Measurements from ENCODE around the gene OR7A17. TPM values are rescaled to one million over a fixed set of nuclear protein-coding genes. Genes with fewer than 3 reads are reported as not detected.

The OR7A17 gene
- total RNA-seq, 1 donor from 2014 or later = not detected

- no peak overlapping the region for H3K27ac Mint-ChIP-seq (ENCODE audit: unreplicated experiment)
- H3K4me1 Mint-ChIP-seq (ENCODE audit: unreplicated experiment) = no peaks in the 10 kb centered on the region
- H3K36me3 Mint-ChIP-seq (ENCODE audit: low read depth, unreplicated experiment) = no peaks in the 10 kb centered on the region
- TF ChIP-seq, protein P1, sequence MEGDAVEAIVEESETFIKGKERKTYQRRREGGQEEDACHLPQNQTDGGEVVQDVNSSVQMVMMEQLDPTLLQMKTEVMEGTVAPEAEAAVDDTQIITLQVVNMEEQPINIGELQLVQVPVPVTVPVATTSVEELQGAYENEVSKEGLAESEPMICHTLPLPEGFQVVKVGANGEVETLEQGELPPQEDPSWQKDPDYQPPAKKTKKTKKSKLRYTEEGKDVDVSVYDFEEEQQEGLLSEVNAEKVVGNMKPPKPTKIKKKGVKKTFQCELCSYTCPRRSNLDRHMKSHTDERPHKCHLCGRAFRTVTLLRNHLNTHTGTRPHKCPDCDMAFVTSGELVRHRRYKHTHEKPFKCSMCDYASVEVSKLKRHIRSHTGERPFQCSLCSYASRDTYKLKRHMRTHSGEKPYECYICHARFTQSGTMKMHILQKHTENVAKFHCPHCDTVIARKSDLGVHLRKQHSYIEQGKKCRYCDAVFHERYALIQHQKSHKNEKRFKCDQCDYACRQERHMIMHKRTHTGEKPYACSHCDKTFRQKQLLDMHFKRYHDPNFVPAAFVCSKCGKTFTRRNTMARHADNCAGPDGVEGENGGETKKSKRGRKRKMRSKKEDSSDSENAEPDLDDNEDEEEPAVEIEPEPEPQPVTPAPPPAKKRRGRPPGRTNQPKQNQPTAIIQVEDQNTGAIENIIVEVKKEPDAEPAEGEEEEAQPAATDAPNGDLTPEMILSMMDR (IDR thresholded peaks at IDR 0.05; ENCODE audit: unreplicated experiment) = no peak
- DNase-seq (ENCODE audit: low spot score) = no peak
- no peaks in the 10 kb centered on the region for H3K9me3 Mint-ChIP-seq (ENCODE audit: unreplicated experiment)
- H3K27me3 Mint-ChIP-seq (ENCODE audit: unreplicated experiment) = no peaks in the 10 kb centered on the region
- no peak overlapping the region for H3K4me3 Mint-ChIP-seq (ENCODE audit: unreplicated experiment)
Measured at GRCh38 chr19:14837391-14837790, 48.5 kb downstream of the OR7A17 start.

DNA sequence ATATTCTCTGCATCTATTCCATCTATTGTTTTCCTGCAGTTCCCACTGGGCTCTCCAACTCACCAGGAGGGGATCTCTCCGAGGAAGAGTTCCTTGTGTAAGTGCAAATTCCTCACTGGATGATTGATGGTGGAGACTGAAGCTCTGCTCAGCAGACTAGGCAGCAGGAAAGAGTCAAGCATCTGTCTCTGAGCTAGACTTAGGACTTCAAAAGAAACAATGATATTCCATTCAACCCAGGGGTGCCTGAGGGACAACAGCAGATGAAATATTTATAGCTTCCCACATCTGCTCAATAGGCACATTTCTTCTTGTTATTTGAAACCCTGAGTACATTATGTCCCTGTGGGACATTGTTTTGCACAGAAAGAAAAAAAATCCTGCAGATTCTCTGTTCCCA is 50.9 kb downstream of the OR7A17 start, which contains the start of the genes OR7A5 and OR7C1:
TSS of gene OR7A5 (minus strand) at position 175 of the 400 bp plus-strand sequence. CDS start 6,944 bp downstream, outside the sequence.
TSS of gene OR7C1 (minus strand) at position 175 of the 400 bp plus-strand sequence. CDS start 35,049 bp downstream, outside the sequence.
- Mint-ChIP-seq H3K9me3 (ENCODE audit: unreplicated experiment) (no peaks in the 10 kb centered on the region), H3K4me1 (ENCODE audit: unreplicated experiment) (no peaks in the 10 kb centered on the region), H3K27me3 (ENCODE audit: unreplicated experiment) (no peaks in the 10 kb centered on the region), H3K27ac (ENCODE audit: unreplicated experiment) (no peak within 1 kb of the TSS), H3K36me3 (ENCODE audit: low read depth, unreplicated experiment) (no peaks in the 10 kb centered on the region), H3K4me3 (ENCODE audit: unreplicated experiment) (no peak within 1 kb of the TSS)
- TF ChIP-seq, protein P1 (IDR thresholded peaks at IDR 0.05; ENCODE audit: unreplicated experiment) = no peak
- no peak for DNase-seq (ENCODE audit: low spot score)

- Mint-ChIP-seq H3K27me3 (ENCODE audit: unreplicated experiment) (no peaks in the 10 kb centered on the region), H3K36me3 (ENCODE audit: low read depth, unreplicated experiment) (peaks cover 5% of the 10 kb centered on the region), H3K9me3 (ENCODE audit: unreplicated experiment) (peaks cover 4% of the 10 kb centered on the region), H3K27ac (ENCODE audit: unreplicated experiment) (no peak overlapping the region), H3K4me1 (ENCODE audit: unreplicated experiment) (no peaks in the 10 kb centered on the region), H3K4me3 (ENCODE audit: unreplicated experiment) (no peak overlapping the region)
- TF ChIP-seq, protein P1 (IDR thresholded peaks at IDR 0.05; ENCODE audit: unreplicated experiment) = no peak
- no peak for DNase-seq (ENCODE audit: low spot score)
Measured at GRCh38 chr19:14830702-14831101, 55.2 kb downstream of the OR7A17 start.

Other genes with a start within 250 kb of the OR7A17 start
- gene ADGRE3, start 211.3 kb downstream of the OR7A17 start, total RNA-seq (ENCODE audit: unreplicated experiment) = not detected
- gene ZNF333, start 196.1 kb downstream of the OR7A17 start, total RNA-seq (ENCODE audit: unreplicated experiment) = 17.5 TPM
- gene ADGRE2, start 107.6 kb downstream of the OR7A17 start, total RNA-seq (ENCODE audit: unreplicated experiment) = 1.2 TPM
- not detected for gene OR7A5, start 50.9 kb downstream of the OR7A17 start, total RNA-seq (ENCODE audit: unreplicated experiment)
- gene OR7C1, start 50.9 kb downstream of the OR7A17 start, total RNA-seq (ENCODE audit: unreplicated experiment) = not detected
- gene OR7A10, start 37.2 kb downstream of the OR7A17 start, total RNA-seq (ENCODE audit: unreplicated experiment) = not detected
- gene OR7C2, start 55.4 kb upstream of the OR7A17 start, total RNA-seq (ENCODE audit: unreplicated experiment) = not detected
- 8.3 TPM for gene SLC1A6, start 93.7 kb upstream of the OR7A17 start, total RNA-seq (ENCODE audit: unreplicated experiment)
- gene CASP14, start 163.3 kb upstream of the OR7A17 start, total RNA-seq (ENCODE audit: unreplicated experiment) = not detected
- gene OR1I1, start 196.1 kb upstream of the OR7A17 start, total RNA-seq (ENCODE audit: unreplicated experiment) = not detected
- gene SYDE1, start 221.3 kb upstream of the OR7A17 start, total RNA-seq (ENCODE audit: unreplicated experiment) = 43.5 TPM

Data from endothelial cell (in vitro differentiated cells).